ENCODE results near the gene GABBR2.
"Not testable (repeated sequence)": the region's sequence is repeated elsewhere in the genome, so short reads cannot be mapped to it uniquely, and the experiment has no call there.

GABBR2 gene

DNA sequence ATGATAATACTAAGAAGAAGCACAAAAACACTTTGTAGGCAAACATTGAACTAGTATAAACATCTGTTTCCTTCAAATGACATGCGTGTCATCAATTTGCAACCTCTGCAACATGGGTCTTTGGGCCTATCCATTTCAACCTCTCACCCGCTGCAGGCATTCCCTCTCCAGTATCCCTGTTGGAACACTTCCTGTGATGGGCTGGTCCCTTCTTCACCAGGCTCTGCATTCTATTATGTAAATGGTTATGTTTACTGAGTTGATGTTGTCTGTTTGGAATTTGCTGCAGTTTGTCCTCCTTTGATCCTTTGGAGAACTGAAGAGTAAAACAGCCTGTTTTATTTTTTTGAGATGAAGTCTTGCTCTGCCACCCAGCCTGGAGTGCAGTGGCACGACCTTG, 436.7 kb downstream of the GABBR2 start:
- in situ Hi-C loops (cut with HindIII; ENCODE audit: low pct_ligation_motif_present, low sequenced_read_pairs): no loop called here
- no peak overlapping the region for H3K4me3 ChIP-seq (ENCODE audit: low read depth, low read length)
- H3K27me3 ChIP-seq (replicated peaks): no peaks in the 10 kb centered on the region
- H3K27ac ChIP-seq: no peak overlapping the region
- no peak for DNase-seq
- TF ChIP-seq, protein P1, sequence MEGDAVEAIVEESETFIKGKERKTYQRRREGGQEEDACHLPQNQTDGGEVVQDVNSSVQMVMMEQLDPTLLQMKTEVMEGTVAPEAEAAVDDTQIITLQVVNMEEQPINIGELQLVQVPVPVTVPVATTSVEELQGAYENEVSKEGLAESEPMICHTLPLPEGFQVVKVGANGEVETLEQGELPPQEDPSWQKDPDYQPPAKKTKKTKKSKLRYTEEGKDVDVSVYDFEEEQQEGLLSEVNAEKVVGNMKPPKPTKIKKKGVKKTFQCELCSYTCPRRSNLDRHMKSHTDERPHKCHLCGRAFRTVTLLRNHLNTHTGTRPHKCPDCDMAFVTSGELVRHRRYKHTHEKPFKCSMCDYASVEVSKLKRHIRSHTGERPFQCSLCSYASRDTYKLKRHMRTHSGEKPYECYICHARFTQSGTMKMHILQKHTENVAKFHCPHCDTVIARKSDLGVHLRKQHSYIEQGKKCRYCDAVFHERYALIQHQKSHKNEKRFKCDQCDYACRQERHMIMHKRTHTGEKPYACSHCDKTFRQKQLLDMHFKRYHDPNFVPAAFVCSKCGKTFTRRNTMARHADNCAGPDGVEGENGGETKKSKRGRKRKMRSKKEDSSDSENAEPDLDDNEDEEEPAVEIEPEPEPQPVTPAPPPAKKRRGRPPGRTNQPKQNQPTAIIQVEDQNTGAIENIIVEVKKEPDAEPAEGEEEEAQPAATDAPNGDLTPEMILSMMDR (IDR thresholded peaks at IDR 0.05; ENCODE audit: low read depth, low read length, missing control alignments): no peak
- H3K36me3 ChIP-seq (replicated peaks): no peaks in the 10 kb centered on the region

GRCh38 chr9:98271479-98271878, 437.3 kb downstream of the GABBR2 start:
- H3K27ac ChIP-seq: no peak overlapping the region
- TF ChIP-seq, protein P1 (IDR thresholded peaks at IDR 0.05; ENCODE audit: low read depth, low read length, missing control alignments): no peak
- no peak overlapping the region for H3K4me3 ChIP-seq (ENCODE audit: low read depth, low read length)
- in situ Hi-C loops (cut with HindIII; ENCODE audit: low pct_ligation_motif_present, low sequenced_read_pairs): no loop called here
- H3K27me3 ChIP-seq (replicated peaks): no peaks in the 10 kb centered on the region
- no peak for DNase-seq
- H3K36me3 ChIP-seq (replicated peaks): no peaks in the 10 kb centered on the region

DNA sequence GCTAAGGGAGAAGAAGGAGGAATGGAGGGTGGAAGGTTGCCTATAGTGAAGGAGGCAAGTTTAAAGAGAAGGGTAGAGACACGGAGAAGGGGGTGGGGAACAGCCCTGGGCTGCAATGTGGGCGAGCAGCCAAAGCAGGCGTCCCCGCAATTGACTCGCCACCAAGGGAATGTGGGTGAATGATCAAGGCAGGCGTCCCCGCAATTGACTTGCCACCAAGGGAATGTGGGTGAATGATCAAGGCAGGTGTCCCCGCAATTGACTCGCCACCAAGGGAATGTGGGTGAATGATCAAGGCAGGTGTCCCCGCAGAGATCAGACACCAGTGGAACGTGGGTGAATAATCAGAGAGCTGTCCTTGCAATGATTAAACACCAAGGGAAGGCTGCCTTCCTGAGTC, 438.5 kb downstream of the GABBR2 start:
- H3K27ac ChIP-seq; H3K36me3 ChIP-seq (replicated peaks); H3K27me3 ChIP-seq (replicated peaks); DNase-seq; in situ Hi-C loops (cut with HindIII; ENCODE audit: low pct_ligation_motif_present, low sequenced_read_pairs); H3K4me3 ChIP-seq (ENCODE audit: low read depth, low read length): not testable (repeated sequence)

- H3K27me3 ChIP-seq (replicated peaks); H3K4me3 ChIP-seq (ENCODE audit: low read depth, low read length); in situ Hi-C loops (cut with HindIII; ENCODE audit: low pct_ligation_motif_present, low sequenced_read_pairs); DNase-seq; H3K27ac ChIP-seq; H3K36me3 ChIP-seq (replicated peaks): not testable (repeated sequence)
Measured at GRCh38 chr9:98269652-98270051, 439.1 kb downstream of the GABBR2 start.

DNA sequence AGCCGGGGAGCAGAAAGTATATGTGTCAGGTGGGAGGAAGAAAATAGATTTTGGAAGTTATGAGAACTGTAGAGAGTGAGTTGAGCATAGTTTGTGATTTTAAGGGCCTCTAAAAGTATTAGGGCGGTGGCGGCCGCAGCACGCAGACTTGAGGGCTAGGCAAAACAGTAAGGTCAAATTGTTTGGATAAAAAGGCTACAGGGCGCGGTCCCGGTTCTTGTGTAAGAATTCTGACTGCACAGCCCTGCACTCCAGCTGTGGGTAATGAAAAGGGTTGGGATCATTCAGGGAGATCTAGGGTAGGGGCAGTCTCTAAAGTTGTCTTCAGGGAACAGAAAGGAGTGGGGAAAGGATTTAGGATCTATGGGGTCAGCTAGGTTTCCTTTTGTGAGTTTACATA, 441.2 kb downstream of the GABBR2 start:
- in situ Hi-C loops (cut with HindIII; ENCODE audit: low pct_ligation_motif_present, low sequenced_read_pairs); DNase-seq; H3K36me3 ChIP-seq (replicated peaks); H3K4me3 ChIP-seq (ENCODE audit: low read depth, low read length); H3K27ac ChIP-seq; H3K27me3 ChIP-seq (replicated peaks): not testable (repeated sequence)

DNA sequence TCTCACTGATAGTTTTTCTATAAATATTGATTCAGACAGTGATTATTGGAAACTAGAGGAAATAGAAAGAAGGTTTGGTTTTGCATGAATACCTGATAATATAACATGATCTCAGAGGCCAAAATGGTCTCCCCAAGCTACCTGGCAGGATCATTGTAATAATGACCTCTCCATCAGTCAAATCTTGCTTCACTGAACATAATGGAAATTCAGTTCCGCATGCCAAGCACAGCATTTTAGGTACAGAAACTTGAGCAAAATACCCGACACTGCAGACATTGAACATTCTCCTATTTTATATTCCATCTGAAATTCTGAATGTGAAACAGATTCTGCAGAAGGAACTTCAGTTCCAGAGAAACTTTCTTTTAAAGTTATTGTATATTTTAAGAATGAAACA, 444.2 kb downstream of the GABBR2 start:
- TF ChIP-seq, protein P1 (IDR thresholded peaks at IDR 0.05; ENCODE audit: low read depth, low read length, missing control alignments): no peak
- H3K27ac ChIP-seq: no peak overlapping the region
- no peaks in the 10 kb centered on the region for H3K36me3 ChIP-seq (replicated peaks)
- no peak overlapping the region for H3K4me3 ChIP-seq (ENCODE audit: low read depth, low read length)
- in situ Hi-C loops (cut with HindIII; ENCODE audit: low pct_ligation_motif_present, low sequenced_read_pairs): no loop called here
- no peak for DNase-seq
- no peaks in the 10 kb centered on the region for H3K27me3 ChIP-seq (replicated peaks)

DNA sequence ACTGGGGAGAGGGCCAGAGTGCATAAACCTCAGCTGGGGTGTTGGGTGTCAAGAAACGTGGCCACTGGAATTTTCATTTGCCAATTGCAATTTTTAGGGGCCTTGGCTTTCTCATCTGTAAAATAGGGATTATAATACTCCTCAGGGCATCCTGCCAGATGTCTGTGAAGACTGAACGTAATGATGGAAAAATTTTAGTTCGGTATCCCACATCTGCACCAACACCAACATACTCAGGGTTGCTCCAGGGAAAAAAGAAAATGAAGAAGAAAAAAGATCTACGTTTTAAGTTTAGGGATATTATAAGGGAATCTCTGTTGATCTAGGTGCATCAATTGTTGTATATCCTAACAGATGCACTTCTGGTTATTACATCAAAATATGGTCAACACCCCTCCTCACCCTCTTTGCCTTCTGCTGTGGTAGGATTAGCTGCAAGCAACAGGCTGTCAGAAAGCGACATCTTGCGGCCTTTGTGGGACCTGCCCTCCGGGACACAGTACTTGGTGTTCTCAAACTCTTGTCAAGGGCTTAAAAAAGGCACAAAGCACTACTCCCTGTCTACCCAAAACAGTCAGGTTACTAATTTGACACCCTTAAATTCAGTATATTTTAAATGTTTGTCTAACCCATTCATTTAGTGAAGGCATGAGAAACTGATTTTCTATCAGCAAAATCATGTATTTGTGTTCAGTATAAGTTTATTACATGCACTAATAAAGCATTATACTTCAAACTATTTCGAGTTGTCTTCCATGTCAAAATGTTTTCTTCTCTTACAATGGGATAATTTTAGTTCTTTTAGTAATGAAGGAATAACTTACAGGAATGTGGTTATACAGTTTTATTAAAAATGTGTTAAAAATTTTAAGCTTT, 445.0 kb downstream of the GABBR2 start:
- H3K27ac ChIP-seq: no peak overlapping the region
- peak; percentile 79 for DNase-seq
- H3K4me3 ChIP-seq (ENCODE audit: low read depth, low read length): no peak overlapping the region
- H3K36me3 ChIP-seq (replicated peaks): no peaks in the 10 kb centered on the region
- no peaks in the 10 kb centered on the region for H3K27me3 ChIP-seq (replicated peaks)
- TF ChIP-seq, protein P1 (IDR thresholded peaks at IDR 0.05; ENCODE audit: low read depth, low read length, missing control alignments): peak; percentile 99
- in situ Hi-C loops (cut with HindIII; ENCODE audit: low pct_ligation_motif_present, low sequenced_read_pairs): no loop called here

Measured in brain microvascular endothelial cell (primary cell).